ENCODE measurements around the gene FAM83F. TPM values are rescaled to one million over a fixed set of nuclear protein-coding genes. Genes with fewer than 3 reads are reported as not detected.

Gene FAM83F
- total RNA-seq, 1 experiment from 2014 or later = 8.1 TPM

DNA sequence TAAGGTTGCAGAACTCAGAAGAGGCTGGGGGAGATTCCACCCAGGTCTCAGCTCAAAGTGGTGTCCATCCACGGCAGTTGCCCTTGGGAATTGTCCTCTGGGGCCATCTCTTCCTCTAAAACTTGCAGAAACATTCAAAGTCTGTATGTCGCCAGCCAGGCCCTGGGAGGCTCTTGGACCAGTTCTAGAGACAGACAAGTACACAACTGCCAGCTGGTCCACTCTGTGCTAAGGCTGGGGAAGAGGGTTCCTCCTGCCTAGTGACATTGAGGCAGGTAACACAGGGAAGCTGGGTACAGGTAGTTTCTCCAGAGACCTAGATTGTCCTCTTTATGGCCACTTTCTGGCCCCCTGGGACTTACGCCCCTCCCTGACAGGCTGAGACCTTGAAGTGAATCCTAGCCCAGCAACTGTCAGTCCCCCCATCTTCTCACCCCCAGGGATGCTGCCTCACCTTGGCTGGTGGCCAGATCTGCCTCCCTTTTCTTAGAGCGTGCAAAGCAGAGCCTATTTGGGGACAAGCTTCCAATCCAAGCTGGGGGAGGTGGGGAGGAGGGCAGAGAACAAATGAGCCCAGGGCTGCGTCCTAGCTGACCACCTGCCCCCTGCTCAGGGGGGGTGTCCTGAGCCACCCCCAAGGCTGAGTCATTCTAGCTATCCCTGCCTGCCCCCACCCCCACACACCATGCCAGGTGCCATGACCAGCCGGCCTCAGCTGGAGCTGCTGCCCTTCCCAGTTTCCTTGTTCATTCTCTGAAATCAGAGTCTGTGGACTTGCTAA is 8.4 kb downstream of the FAM83F start:
- H3K9me2 ChIP-seq (ENCODE audit: insufficient read depth) = no peaks in the 10 kb centered on the region
- H3K9me3 ChIP-seq (ENCODE audit: insufficient read depth, low read depth) = no peaks in the 10 kb centered on the region
- POLR2A ChIA-PET (ENCODE audit: unreplicated experiment) = no interaction called here
- peaks cover 8% of the 10 kb centered on the region; the same call in 1 of the 2 replicates for H3F3A ChIP-seq (ENCODE audit: insufficient read depth, low read depth)
- H2AFZ ChIP-seq = no peak overlapping the region
- H3K27ac ChIP-seq = no peak overlapping the region
- intact Hi-C loops (cut with micrococcal nuclease; ENCODE audit: unreplicated experiment) = no loop called here
- H4K20me1 ChIP-seq (ENCODE audit: insufficient read depth) = no peaks in the 10 kb centered on the region; the same call in 1 of the 2 replicates
- no peak overlapping the region for H3K4me2 ChIP-seq
- no peaks in the 10 kb centered on the region for H3K36me3 ChIP-seq (ENCODE audit: low read depth)
- no peaks in the 10 kb centered on the region for H3K27me3 ChIP-seq (ENCODE audit: insufficient read depth, low read depth)
- H3K4me1 ChIP-seq (replicated peaks; ENCODE audit: insufficient read depth) = peaks cover 23% of the 10 kb centered on the region
- no TSS peak for BruUV-seq (replicated peaks)
- TF ChIP-seq, protein P1, sequence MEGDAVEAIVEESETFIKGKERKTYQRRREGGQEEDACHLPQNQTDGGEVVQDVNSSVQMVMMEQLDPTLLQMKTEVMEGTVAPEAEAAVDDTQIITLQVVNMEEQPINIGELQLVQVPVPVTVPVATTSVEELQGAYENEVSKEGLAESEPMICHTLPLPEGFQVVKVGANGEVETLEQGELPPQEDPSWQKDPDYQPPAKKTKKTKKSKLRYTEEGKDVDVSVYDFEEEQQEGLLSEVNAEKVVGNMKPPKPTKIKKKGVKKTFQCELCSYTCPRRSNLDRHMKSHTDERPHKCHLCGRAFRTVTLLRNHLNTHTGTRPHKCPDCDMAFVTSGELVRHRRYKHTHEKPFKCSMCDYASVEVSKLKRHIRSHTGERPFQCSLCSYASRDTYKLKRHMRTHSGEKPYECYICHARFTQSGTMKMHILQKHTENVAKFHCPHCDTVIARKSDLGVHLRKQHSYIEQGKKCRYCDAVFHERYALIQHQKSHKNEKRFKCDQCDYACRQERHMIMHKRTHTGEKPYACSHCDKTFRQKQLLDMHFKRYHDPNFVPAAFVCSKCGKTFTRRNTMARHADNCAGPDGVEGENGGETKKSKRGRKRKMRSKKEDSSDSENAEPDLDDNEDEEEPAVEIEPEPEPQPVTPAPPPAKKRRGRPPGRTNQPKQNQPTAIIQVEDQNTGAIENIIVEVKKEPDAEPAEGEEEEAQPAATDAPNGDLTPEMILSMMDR (conservative IDR thresholded peaks at IDR 0.05) = no peak
- TF ChIP-seq EZH2 (IDR thresholded peaks at IDR 0.05; ENCODE audit: low read depth) = no peak
- no peak overlapping the region for H3K4me3 ChIP-seq
- no peaks in the 10 kb centered on the region for H3K79me2 ChIP-seq (ENCODE audit: low read depth)
- CTCF ChIA-PET = no interaction called here
- DNase-seq = no peak

DNA sequence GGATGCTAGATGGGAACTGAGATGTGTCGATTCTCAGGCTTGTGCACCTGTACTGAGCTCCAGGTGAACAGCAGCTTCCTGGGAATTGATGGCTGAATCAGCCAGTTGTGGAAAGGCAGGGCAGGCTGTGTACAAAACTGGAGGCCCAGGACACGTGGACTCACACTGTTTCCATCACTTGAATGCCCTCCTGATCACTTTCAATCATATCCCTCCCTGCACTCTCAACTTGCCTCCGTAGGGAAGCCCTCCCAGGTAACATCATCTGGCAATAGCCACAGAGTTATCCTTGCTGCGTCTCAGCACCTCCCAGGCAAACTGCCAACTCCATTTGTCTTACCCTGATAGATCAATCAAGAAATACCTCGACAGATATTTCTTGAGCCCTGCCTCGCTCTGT is 10.1 kb downstream of the FAM83F start:
- TF ChIP-seq, protein P1 (conservative IDR thresholded peaks at IDR 0.05) = no peak
- TF ChIP-seq EZH2 (IDR thresholded peaks at IDR 0.05; ENCODE audit: low read depth) = no peak
- Histone ChIP-seq H3K4me2 (no peak overlapping the region), H3K4me3 (no peak overlapping the region), H2AFZ (no peak overlapping the region), H3K79me2 (ENCODE audit: low read depth) (no peaks in the 10 kb centered on the region), H3K9me3 (ENCODE audit: insufficient read depth, low read depth) (no peaks in the 10 kb centered on the region), H3K27ac (no peak overlapping the region), H3K4me1 (replicated peaks; ENCODE audit: insufficient read depth) (peaks cover 16% of the 10 kb centered on the region), H3K36me3 (ENCODE audit: low read depth) (no peaks in the 10 kb centered on the region), H3K9me2 (ENCODE audit: insufficient read depth) (no peaks in the 10 kb centered on the region), H3K27me3 (ENCODE audit: insufficient read depth, low read depth) (no peaks in the 10 kb centered on the region), H4K20me1 (ENCODE audit: insufficient read depth) (no peaks in the 10 kb centered on the region; the same call in 1 of the 2 replicates), H3F3A (ENCODE audit: insufficient read depth, low read depth) (no peaks in the 10 kb centered on the region)
- ChIA-PET CTCF (no interaction called here), POLR2A (ENCODE audit: unreplicated experiment) (no interaction called here)
- no TSS peak for BruUV-seq (replicated peaks)
- DNase-seq = no peak
- intact Hi-C loops (cut with micrococcal nuclease; ENCODE audit: unreplicated experiment) = no loop called here

DNA sequence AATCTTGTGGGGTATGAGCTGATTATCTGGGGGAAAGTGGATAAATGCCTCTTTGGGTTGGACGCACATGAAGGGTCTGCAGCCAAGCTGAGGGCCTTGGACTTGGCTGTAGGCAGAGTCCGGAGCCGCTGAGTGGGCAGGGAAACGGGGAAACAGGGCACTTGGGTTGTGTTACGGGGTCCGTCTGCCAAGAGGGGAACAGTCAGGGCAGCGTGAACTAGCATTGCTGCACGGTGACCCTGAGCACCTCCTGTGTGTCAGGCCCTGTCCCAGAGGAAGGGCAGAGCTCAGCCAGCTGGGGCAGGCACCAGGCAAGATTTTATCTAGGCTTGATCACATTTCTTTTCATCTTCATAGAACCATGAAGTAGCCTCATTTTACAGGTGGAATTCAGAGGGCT is 11.9 kb downstream of the FAM83F start:
- Histone ChIP-seq H3K4me2 (no peak overlapping the region), H3K9me2 (ENCODE audit: insufficient read depth) (no peaks in the 10 kb centered on the region), H4K20me1 (ENCODE audit: insufficient read depth) (no peaks in the 10 kb centered on the region; the same call in 1 of the 2 replicates), H3K4me1 (replicated peaks; ENCODE audit: insufficient read depth) (peaks cover 11% of the 10 kb centered on the region), H3K9me3 (ENCODE audit: insufficient read depth, low read depth) (no peaks in the 10 kb centered on the region), H3K4me3 (no peak overlapping the region), H3K36me3 (ENCODE audit: low read depth) (no peaks in the 10 kb centered on the region), H3F3A (ENCODE audit: insufficient read depth, low read depth) (no peaks in the 10 kb centered on the region), H2AFZ (no peak overlapping the region), H3K27me3 (ENCODE audit: insufficient read depth, low read depth) (no peaks in the 10 kb centered on the region), H3K27ac (no peak overlapping the region), H3K79me2 (ENCODE audit: low read depth) (no peaks in the 10 kb centered on the region)
- ChIA-PET CTCF (no interaction called here), POLR2A (ENCODE audit: unreplicated experiment) (no interaction called here)
- TF ChIP-seq, protein P1 (conservative IDR thresholded peaks at IDR 0.05) = no peak
- no peak for TF ChIP-seq EZH2 (IDR thresholded peaks at IDR 0.05; ENCODE audit: low read depth)
- DNase-seq = no peak
- intact Hi-C loops (cut with micrococcal nuclease; ENCODE audit: unreplicated experiment) = no loop called here
- BruUV-seq (replicated peaks) = no TSS peak
